B cell (primary cell): ENCODE measurements around the gene ZRANB3.

Source experiments
- EZH2 ChIP-seq: IDR thresholded peaks from 2 replicates; pipeline ENCODE4 v1.6.1; 2012; ENCODE audit warnings: borderline replicate concordance, low read depth, mild to moderate bottlenecking, moderate library complexity, low read length; ENCODE audit not compliant: insufficient read depth, poor library complexity, severe bottlenecking
- TF ChIP-seq, protein P1 (sequence below): fragments of 200-600 bp; IDR thresholded peaks from one replicate; pipeline ENCODE4 v1.8.0; 2022; ENCODE audit warnings: antibody characterized with exemption, mild to moderate bottlenecking

DNA sequence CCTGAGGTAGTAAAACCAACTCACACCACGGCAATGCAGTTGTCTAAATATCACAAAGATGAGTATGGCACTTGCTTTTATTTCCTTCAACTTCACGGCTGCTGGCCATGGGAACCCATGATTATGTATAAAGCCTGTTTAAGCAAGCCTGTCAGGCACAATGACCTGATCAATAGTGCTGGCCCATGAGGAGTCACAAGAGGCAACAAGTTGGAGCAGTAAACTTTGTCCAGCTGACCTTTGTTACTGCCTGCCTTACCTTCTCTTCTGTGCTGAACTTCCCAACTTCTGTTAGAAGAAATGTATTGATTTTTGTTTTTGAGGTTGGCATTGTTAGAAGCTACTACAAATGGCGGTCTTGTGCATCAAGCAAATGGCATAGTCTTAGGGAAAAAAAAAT lies 327.1 kb downstream of the ZRANB3 start:
- TF ChIP-seq EZH2 = no peak
- TF ChIP-seq, protein P1, sequence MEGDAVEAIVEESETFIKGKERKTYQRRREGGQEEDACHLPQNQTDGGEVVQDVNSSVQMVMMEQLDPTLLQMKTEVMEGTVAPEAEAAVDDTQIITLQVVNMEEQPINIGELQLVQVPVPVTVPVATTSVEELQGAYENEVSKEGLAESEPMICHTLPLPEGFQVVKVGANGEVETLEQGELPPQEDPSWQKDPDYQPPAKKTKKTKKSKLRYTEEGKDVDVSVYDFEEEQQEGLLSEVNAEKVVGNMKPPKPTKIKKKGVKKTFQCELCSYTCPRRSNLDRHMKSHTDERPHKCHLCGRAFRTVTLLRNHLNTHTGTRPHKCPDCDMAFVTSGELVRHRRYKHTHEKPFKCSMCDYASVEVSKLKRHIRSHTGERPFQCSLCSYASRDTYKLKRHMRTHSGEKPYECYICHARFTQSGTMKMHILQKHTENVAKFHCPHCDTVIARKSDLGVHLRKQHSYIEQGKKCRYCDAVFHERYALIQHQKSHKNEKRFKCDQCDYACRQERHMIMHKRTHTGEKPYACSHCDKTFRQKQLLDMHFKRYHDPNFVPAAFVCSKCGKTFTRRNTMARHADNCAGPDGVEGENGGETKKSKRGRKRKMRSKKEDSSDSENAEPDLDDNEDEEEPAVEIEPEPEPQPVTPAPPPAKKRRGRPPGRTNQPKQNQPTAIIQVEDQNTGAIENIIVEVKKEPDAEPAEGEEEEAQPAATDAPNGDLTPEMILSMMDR = no peak
